Peyer's patch (tissue), 4 donors: Measurements from ENCODE around the gene GABRB1. TPM values are rescaled to one million over a fixed set of nuclear protein-coding genes. Genes with fewer than 3 reads are reported as not detected.
A peak's percentile ranks its signal among the peaks of the same experiment; 100 is the strongest.

Source experiments
- DNase-seq, 3 donors: peaks; one replicate each; pipeline ENCODE4 v3.0.0-alpha.2; 2017 to 2019
- H3K27ac ChIP-seq, 4 donors: fragments of 200-600 bp; sonication (generic); one replicate each; pipeline ENCODE4 v1.5.1; 2016 to 2019
- H3K27me3 ChIP-seq, 2 donors: fragments of 200-600 bp; sonication (generic); one replicate each; pipeline ENCODE4 v1.5.1; 2019
- H3K36me3 ChIP-seq, 3 donors: fragments of 200-600 bp; sonication (generic); one replicate each; pipeline ENCODE4 v1.5.1; 2016 to 2019
- H3K4me1 ChIP-seq, 4 donors: fragments of 200-600 bp; sonication (generic); one replicate each; pipeline ENCODE4 v1.5.1; 2016 to 2019
- H3K4me3 ChIP-seq, 4 donors: fragments of 200-600 bp; sonication (generic); 1 replicate in 3 of 4; 2 replicates in 1 of 4; pipeline ENCODE4 v1.5.1; 2016 to 2019; ENCODE audit warnings: mild to moderate bottlenecking in 1 of 4
- H3K9me3 ChIP-seq, 4 donors: fragments of 200-600 bp; sonication (generic); one replicate each; pipeline ENCODE4 v1.5.1; 2016 to 2019; ENCODE audit warnings: mild to moderate bottlenecking in 1 of 4
- CTCF ChIP-seq, 6 experiments: fragments of 450-650 bp in 4 of 6; fragments of 200-600 bp in 2 of 6; sonication (generic) in 1 of 6; IDR thresholded peaks; one replicate each; pipeline ENCODE4 v1.5.1; 2017 to 2019; ENCODE audit warnings: antibody characterized with exemption in 6 of 6, mild to moderate bottlenecking in 3 of 6, moderate library complexity in 1 of 6
- POLR2A ChIP-seq, 2 donors: fragments of 450-650 bp; IDR thresholded peaks; one replicate each; pipeline ENCODE4 v1.5.1; 2017; ENCODE audit warnings: antibody characterized with exemption in 2 of 2, mild to moderate bottlenecking in 2 of 2, moderate library complexity in 2 of 2
- total RNA-seq, 4 donors: library from RNA; depleted of rRNA; stranded (reverse); fragments of >200 nt; gene quantifications; one replicate each; pipeline ENCODE4 v1.1.0, GENCODE V29; 2016

GABRB1 gene
- total RNA-seq, 4 donors from 2014 or later: not detected

- TF ChIP-seq POLR2A (IDR thresholded peaks at IDR 0.05): no peak
- no peak for TF ChIP-seq CTCF (IDR thresholded peaks at IDR 0.05)
- no peaks in the 10 kb centered on the region for H3K9me3 ChIP-seq
- H3K27ac ChIP-seq: no peak overlapping the region
- H3K4me3 ChIP-seq: no peak overlapping the region
- no peak for DNase-seq
- no peaks in the 10 kb centered on the region for H3K36me3 ChIP-seq
- no peaks in the 10 kb centered on the region for H3K4me1 ChIP-seq
- no peaks in the 10 kb centered on the region for H3K27me3 ChIP-seq
Observed at GRCh38 chr4:47209833-47210232, 178.5 kb downstream of the GABRB1 start.

- DNase-seq: no peak
- H3K4me1 ChIP-seq: no peaks in the 10 kb centered on the region
- H3K27ac ChIP-seq: no peak overlapping the region
- no peak overlapping the region for H3K4me3 ChIP-seq
- TF ChIP-seq POLR2A (IDR thresholded peaks at IDR 0.05) (no peak), CTCF (IDR thresholded peaks at IDR 0.05) (no peak)
- H3K27me3 ChIP-seq: no peaks in the 10 kb centered on the region
- H3K9me3 ChIP-seq: no peaks in the 10 kb centered on the region
- H3K36me3 ChIP-seq: no peaks in the 10 kb centered on the region
Observed at GRCh38 chr4:47210828-47211227, 179.5 kb downstream of the GABRB1 start.

GRCh38 chr4:47213106-47213505 is 181.7 kb downstream of the GABRB1 start:
- no peaks in the 10 kb centered on the region for H3K9me3 ChIP-seq
- TF ChIP-seq CTCF (IDR thresholded peaks at IDR 0.05) (no peak), POLR2A (IDR thresholded peaks at IDR 0.05) (no peak)
- no peaks in the 10 kb centered on the region for H3K36me3 ChIP-seq
- H3K4me3 ChIP-seq: no peak overlapping the region
- H3K4me1 ChIP-seq: no peaks in the 10 kb centered on the region
- no peak for DNase-seq
- no peaks in the 10 kb centered on the region for H3K27me3 ChIP-seq
- no peak overlapping the region for H3K27ac ChIP-seq

GRCh38 chr4:47213539-47213938 is 182.2 kb downstream of the GABRB1 start:
- Histone ChIP-seq H3K4me1 (no peaks in the 10 kb centered on the region), H3K9me3 (no peaks in the 10 kb centered on the region), H3K4me3 (no peak overlapping the region), H3K27ac (no peak overlapping the region), H3K27me3 (no peaks in the 10 kb centered on the region), H3K36me3 (no peaks in the 10 kb centered on the region)
- TF ChIP-seq CTCF (IDR thresholded peaks at IDR 0.05) (peak in 1 of 6 experiments; percentile 11), POLR2A (IDR thresholded peaks at IDR 0.05) (no peak)
- no peak for DNase-seq

GRCh38 chr4:47213971-47214370 is 182.6 kb downstream of the GABRB1 start:
- Histone ChIP-seq H3K27ac (no peak overlapping the region), H3K36me3 (no peaks in the 10 kb centered on the region), H3K4me3 (no peak overlapping the region), H3K4me1 (no peaks in the 10 kb centered on the region), H3K27me3 (no peaks in the 10 kb centered on the region), H3K9me3 (no peaks in the 10 kb centered on the region)
- TF ChIP-seq POLR2A (IDR thresholded peaks at IDR 0.05): no peak
- no peak for TF ChIP-seq CTCF (IDR thresholded peaks at IDR 0.05)
- DNase-seq: no peak

- no peaks in the 10 kb centered on the region for H3K36me3 ChIP-seq
- TF ChIP-seq CTCF (IDR thresholded peaks at IDR 0.05): no peak
- TF ChIP-seq POLR2A (IDR thresholded peaks at IDR 0.05): no peak
- no peak for DNase-seq
- no peak overlapping the region for H3K27ac ChIP-seq
- H3K4me3 ChIP-seq: no peak overlapping the region
- H3K27me3 ChIP-seq: no peaks in the 10 kb centered on the region
- no peaks in the 10 kb centered on the region for H3K4me1 ChIP-seq
- no peaks in the 10 kb centered on the region for H3K9me3 ChIP-seq
Observed at GRCh38 chr4:47215759-47216158, 184.4 kb downstream of the GABRB1 start.
